KG1 (cell line): ENCODE results near the gene PAPPA.

ENCODE experiments used
- DNase-seq: peaks from one replicate; lab custom pipeline; 2025; lab: John Stamatoyannopoulos, UW

The PAPPA gene

GRCh38 chr9:116276651-116277121, 123.1 kb downstream of the PAPPA start:
- DNase-seq: no peak

- DNase-seq: no peak
Measured at GRCh38 chr9:116278326-116278725, 124.7 kb downstream of the PAPPA start.

GRCh38 chr9:116279230-116279629, 125.6 kb downstream of the PAPPA start:
- DNase-seq: no peak

GRCh38 chr9:116280529-116280928, 126.9 kb downstream of the PAPPA start:
- DNase-seq: no peak

- DNase-seq: no peak
Measured at GRCh38 chr9:116282597-116282996, 129.0 kb downstream of the PAPPA start.

GRCh38 chr9:116284518-116284917, 130.9 kb downstream of the PAPPA start:
- no peak for DNase-seq

- no peak for DNase-seq
Measured at GRCh38 chr9:116285320-116285719, 131.7 kb downstream of the PAPPA start.

GRCh38 chr9:116286297-116286696, 132.7 kb downstream of the PAPPA start:
- no peak for DNase-seq

- DNase-seq: no peak
Measured at GRCh38 chr9:116287721-116288120, 134.1 kb downstream of the PAPPA start.

- no peak for DNase-seq
Measured at GRCh38 chr9:116288658-116289057, 135.1 kb downstream of the PAPPA start.

GRCh38 chr9:116297346-116297745, 143.8 kb downstream of the PAPPA start:
- DNase-seq: no peak

GRCh38 chr9:116298249-116298648, 144.7 kb downstream of the PAPPA start:
- no peak for DNase-seq

- no peak for DNase-seq
Measured at GRCh38 chr9:116298878-116299391, 145.3 kb downstream of the PAPPA start.

GRCh38 chr9:116300360-116300870, 146.8 kb downstream of the PAPPA start:
- DNase-seq: no peak

GRCh38 chr9:116303270-116303669, 149.7 kb downstream of the PAPPA start:
- no peak for DNase-seq

GRCh38 chr9:116303886-116304538, 150.4 kb downstream of the PAPPA start:
- no peak for DNase-seq

GRCh38 chr9:116304761-116305160, 151.2 kb downstream of the PAPPA start:
- DNase-seq: no peak

- DNase-seq: no peak
Measured at GRCh38 chr9:116308076-116308475, 154.5 kb downstream of the PAPPA start.

- no peak for DNase-seq
Measured at GRCh38 chr9:116309900-116310611, 156.5 kb downstream of the PAPPA start.

GRCh38 chr9:116312221-116312620, 158.6 kb downstream of the PAPPA start:
- DNase-seq: no peak

- no peak for DNase-seq
Measured at GRCh38 chr9:116313638-116314037, 160.0 kb downstream of the PAPPA start.

- DNase-seq: no peak
Measured at GRCh38 chr9:116316246-116316645, 162.7 kb downstream of the PAPPA start.

- no peak for DNase-seq
Measured at GRCh38 chr9:116317503-116317902, 163.9 kb downstream of the PAPPA start.
